Prostate gland (tissue), 2 donors: ENCODE data around the gene ZNF91.
"Not testable (repeated sequence)": the region's sequence is repeated elsewhere in the genome, so short reads cannot be mapped to it uniquely, and the experiment has no call there.

ENCODE experiments used
- CTCF ChIP-seq, 4 experiments: fragments of 200-600 bp in 2 of 4; fragments of 450-650 bp in 2 of 4; sonication (generic) in 2 of 4; IDR thresholded peaks; 1 replicate in 3 of 4; 2 replicates in 1 of 4; pipeline ENCODE4 v1.5.1; 2016 to 2019; ENCODE audit warnings: antibody characterized with exemption in 4 of 4, mild to moderate bottlenecking in 2 of 4, moderate library complexity in 2 of 4
- POLR2A ChIP-seq: fragments of 450-650 bp; IDR thresholded peaks from one replicate; pipeline ENCODE4 v1.6.1; 2016; ENCODE audit warnings: antibody characterized with exemption, mild to moderate bottlenecking

- TF ChIP-seq CTCF (IDR thresholded peaks at IDR 0.05); POLR2A: not testable (repeated sequence)
Observed at GRCh38 chr19:23318941-23319340, 76.3 kb downstream of the ZNF91 start.
